Measurements from ENCODE around the gene ARID5B.

Gene ARID5B

GRCh38 chr10:62113680-62114079 is 212.2 kb downstream of the ARID5B start:
- no peak for DNase-seq

DNA sequence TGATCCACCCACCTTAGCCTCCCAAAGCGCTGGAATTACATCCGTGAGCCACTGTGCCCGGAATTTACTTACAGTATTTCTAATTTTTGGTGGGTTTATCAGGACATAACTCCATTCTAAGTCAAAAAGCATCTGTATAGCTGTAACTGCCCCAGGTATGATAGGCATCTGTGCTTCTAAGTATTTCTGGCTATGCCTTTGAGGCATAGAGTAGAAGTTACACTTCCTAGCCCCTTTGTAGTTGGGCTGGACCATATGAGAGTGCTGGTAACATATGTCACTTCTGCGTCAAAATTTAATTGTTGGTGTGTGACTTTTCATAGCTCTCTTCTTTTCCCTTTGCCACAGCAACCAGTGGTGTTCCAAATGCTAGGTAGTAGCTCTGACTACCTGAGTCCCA is 213.8 kb downstream of the ARID5B start:
- DNase-seq: no peak

DNA sequence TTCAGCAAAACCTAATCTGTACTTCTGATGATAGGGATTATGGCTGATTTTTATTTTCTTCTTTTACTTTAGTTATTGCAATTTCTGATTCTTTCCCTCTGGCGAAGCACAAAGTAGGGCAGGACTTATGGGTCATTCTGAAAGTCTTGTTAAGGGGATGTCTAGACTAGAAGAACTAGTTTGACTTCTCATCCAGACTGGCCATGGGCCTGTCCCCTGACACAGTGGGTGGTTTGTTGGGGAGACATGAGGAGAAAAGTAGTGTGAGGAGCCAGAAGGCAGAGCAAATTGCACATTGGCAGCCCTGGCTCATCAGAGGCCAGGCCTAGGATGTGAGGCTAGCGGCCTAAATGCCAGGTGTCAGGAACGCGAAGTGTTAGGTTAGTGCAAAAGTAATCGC is 214.3 kb downstream of the ARID5B start:
- no peak for DNase-seq

- no peak for DNase-seq
These were observed 215.4 kb downstream of the ARID5B start for GRCh38 chr10:62116896-62117295.

DNA sequence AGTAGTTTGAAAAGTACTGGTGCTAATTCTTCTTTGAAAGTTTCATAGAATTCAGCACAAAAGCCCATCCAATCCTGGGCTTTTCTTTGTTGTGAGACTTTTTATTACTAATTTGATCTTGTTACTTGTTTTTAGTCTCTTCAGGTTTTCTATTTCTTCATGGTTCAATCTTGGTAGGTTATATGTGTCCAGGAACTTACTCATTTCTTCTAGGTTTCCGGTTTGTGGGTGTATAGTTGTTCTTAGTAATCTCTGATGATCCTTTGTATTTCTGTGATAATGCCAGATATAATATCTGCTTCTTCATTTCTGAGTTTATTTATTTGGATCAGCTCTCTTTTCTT is 219.7 kb downstream of the ARID5B start:
- no peak for DNase-seq

GRCh38 chr10:62127975-62128374 is 226.5 kb downstream of the ARID5B start:
- no peak for DNase-seq

DNA sequence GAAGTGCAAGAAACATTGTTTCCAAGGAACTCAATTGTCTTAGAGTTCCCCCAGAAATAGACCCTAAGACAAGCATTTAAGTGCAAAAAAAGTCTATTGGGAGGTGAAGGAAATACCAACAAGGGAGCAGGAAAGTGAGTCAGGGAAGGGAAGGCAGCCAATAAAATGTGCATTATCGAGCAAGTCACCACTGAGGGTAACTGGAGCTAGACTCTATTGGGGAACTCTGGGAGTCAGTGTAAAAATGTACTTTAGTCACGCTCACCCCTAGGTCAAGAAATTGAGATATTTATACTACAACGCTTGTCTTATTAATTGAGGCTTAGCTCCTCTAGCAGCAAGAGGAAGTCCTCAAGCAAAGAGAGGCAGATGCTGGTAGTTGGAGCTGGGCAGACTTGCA is 229.4 kb downstream of the ARID5B start:
- DNase-seq: no peak

DNA sequence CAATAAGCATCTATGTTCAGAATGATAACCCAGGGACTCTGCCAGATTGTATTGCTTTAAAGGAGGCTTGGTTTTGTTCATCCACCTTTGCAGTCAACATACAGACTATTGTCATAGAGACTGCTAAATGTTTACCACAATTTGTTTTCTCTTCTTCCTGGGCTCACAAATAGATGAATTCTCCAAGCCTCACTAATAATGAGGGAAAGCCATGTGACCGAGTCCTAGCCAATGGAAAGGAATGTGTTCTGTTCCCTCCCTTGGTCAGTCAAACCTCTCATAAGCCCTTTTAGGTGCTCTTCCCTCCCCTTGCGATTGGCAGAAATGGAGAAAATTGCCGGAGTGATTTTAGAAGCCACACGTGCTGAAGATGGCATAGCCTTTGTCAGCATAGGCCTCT is 230.2 kb downstream of the ARID5B start:
- DNase-seq: no peak

DNA sequence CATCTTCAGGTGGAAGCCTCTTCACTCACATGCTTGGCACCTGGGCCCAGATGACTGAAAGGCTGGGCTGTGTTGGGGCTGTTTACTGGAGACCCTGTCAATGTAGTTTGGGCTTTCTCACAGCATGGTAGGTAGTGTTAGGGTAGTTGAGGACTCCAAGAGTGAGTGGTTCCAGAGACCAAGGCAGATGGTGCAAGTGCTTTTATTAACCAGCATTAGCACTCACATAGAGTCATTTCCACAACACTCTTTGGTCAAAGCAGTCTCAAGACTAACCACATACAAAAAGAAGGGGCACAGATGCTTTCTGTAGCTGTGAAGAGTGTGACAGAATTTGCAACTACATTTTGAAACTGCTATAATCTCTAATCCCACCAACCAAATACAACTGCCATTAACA is 232.1 kb downstream of the ARID5B start:
- no peak for DNase-seq

DNA sequence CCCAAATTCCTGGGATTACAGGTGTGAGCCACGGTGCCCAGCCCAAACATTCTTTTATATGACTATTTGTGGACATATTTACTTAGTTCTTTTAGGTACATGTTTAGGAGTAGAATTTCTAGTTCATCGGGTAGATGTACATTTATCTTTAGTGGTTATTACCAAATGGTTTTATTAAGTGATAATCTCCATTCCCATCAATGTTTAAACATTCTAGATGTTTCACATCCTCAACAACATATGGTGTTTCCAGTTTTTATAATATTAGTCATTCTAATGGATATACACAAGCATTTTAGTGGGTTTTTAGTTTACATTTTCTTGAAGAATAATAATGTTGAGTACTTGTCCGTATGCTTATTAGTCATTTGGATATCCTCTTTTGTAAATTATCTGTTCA is 235.4 kb downstream of the ARID5B start:
- DNase-seq: no peak
